ENCODE results near the gene PRR5L. TPM values are rescaled to one million over a fixed set of nuclear protein-coding genes. Genes with fewer than 3 reads are reported as not detected.

The PRR5L gene
- total RNA-seq, 1 donor from 2014 or later: 6.7 TPM

GRCh38 chr11:36407356-36407755 lies 111.3 kb downstream of the PRR5L start:
- no peak for DNase-seq (ENCODE audit: low spot score in 2 of 2, unreplicated experiment in 2 of 2)
- Mint-ChIP-seq H3K27ac (no peak overlapping the region), H3K4me1 (peaks cover 11% of the 10 kb centered on the region), H3K36me3 (no peaks in the 10 kb centered on the region), H3K9me3 (no peaks in the 10 kb centered on the region), H3K4me3 (no peak overlapping the region), H3K27me3 (ENCODE audit: low read depth) (no peaks in the 10 kb centered on the region)
- no peak for TF ChIP-seq CTCF (IDR thresholded peaks at IDR 0.05; ENCODE audit: unreplicated experiment)

GRCh38 chr11:36408498-36409136 lies 112.5 kb downstream of the PRR5L start:
- no peak for TF ChIP-seq CTCF (IDR thresholded peaks at IDR 0.05; ENCODE audit: unreplicated experiment)
- peak overlapping the region; percentile 8 for H3K27ac Mint-ChIP-seq
- H3K9me3 Mint-ChIP-seq: no peaks in the 10 kb centered on the region
- H3K36me3 Mint-ChIP-seq: no peaks in the 10 kb centered on the region
- DNase-seq (ENCODE audit: low spot score in 2 of 2, unreplicated experiment in 2 of 2): no peak
- no peaks in the 10 kb centered on the region for H3K27me3 Mint-ChIP-seq (ENCODE audit: low read depth)
- H3K4me1 Mint-ChIP-seq: peaks cover 11% of the 10 kb centered on the region
- H3K4me3 Mint-ChIP-seq: no peak overlapping the region

GRCh38 chr11:36409152-36409816 lies 113.2 kb downstream of the PRR5L start:
- TF ChIP-seq CTCF (IDR thresholded peaks at IDR 0.05; ENCODE audit: unreplicated experiment): no peak
- no peaks in the 10 kb centered on the region for H3K9me3 Mint-ChIP-seq
- no peak overlapping the region for H3K4me3 Mint-ChIP-seq
- no peaks in the 10 kb centered on the region for H3K36me3 Mint-ChIP-seq
- peak overlapping the region; percentile 8 for H3K27ac Mint-ChIP-seq
- no peaks in the 10 kb centered on the region for H3K27me3 Mint-ChIP-seq (ENCODE audit: low read depth)
- no peak for DNase-seq (ENCODE audit: low spot score in 2 of 2, unreplicated experiment in 2 of 2)
- peaks cover 11% of the 10 kb centered on the region for H3K4me1 Mint-ChIP-seq

- no peaks in the 10 kb centered on the region for H3K9me3 Mint-ChIP-seq
- H3K4me1 Mint-ChIP-seq: peaks cover 11% of the 10 kb centered on the region
- TF ChIP-seq CTCF (IDR thresholded peaks at IDR 0.05; ENCODE audit: unreplicated experiment): no peak
- no peak for DNase-seq (ENCODE audit: low spot score in 2 of 2, unreplicated experiment in 2 of 2)
- no peak overlapping the region for H3K4me3 Mint-ChIP-seq
- peaks cover 2% of the 10 kb centered on the region for H3K36me3 Mint-ChIP-seq
- no peaks in the 10 kb centered on the region for H3K27me3 Mint-ChIP-seq (ENCODE audit: low read depth)
- no peak overlapping the region for H3K27ac Mint-ChIP-seq
Measured at GRCh38 chr11:36411202-36411640, 115.1 kb downstream of the PRR5L start.

- TF ChIP-seq CTCF (IDR thresholded peaks at IDR 0.05; ENCODE audit: unreplicated experiment): no peak
- H3K27me3 Mint-ChIP-seq (ENCODE audit: low read depth): no peaks in the 10 kb centered on the region
- DNase-seq (ENCODE audit: low spot score in 2 of 2, unreplicated experiment in 2 of 2): no peak
- H3K4me3 Mint-ChIP-seq: no peak overlapping the region
- peak overlapping the region; percentile 2 for H3K27ac Mint-ChIP-seq
- no peaks in the 10 kb centered on the region for H3K9me3 Mint-ChIP-seq
- peaks cover 2% of the 10 kb centered on the region for H3K36me3 Mint-ChIP-seq
- H3K4me1 Mint-ChIP-seq: peaks cover 14% of the 10 kb centered on the region
Measured at GRCh38 chr11:36412781-36413383, 116.8 kb downstream of the PRR5L start.

Data from mesothelial cell of epicardium (in vitro differentiated cells).